Measurements from ENCODE around the gene HAUS6.
"Not testable (repeated sequence)": the region's sequence is repeated elsewhere in the genome, so short reads cannot be mapped to it uniquely, and the experiment has no call there.

Gene HAUS6

GRCh38 chr9:19114680-19115270 is 12.1 kb upstream of the HAUS6 start:
- no peak for DNase-seq

- no peak for DNase-seq
Observed at GRCh38 chr9:19113964-19114679, 11.4 kb upstream of the HAUS6 start.

- not testable (repeated sequence) for DNase-seq
Observed at GRCh38 chr9:19113064-19113611, 10.4 kb upstream of the HAUS6 start.

- DNase-seq, result no peak
Observed at GRCh38 chr9:19108038-19108437, 5.3 kb upstream of the HAUS6 start.

GRCh38 chr9:19104515-19105282 is 2.0 kb upstream of the HAUS6 start:
- no peak for DNase-seq

GRCh38 chr9:19102181-19102630 is 498 bp downstream of the HAUS6 start:
- DNase-seq, result peak; percentile 39

GRCh38 chr9:19101203-19101602 is 1.5 kb downstream of the HAUS6 start:
- no peak for DNase-seq

GRCh38 chr9:19097431-19097830 is 5.3 kb downstream of the HAUS6 start:
- DNase-seq, result not testable (repeated sequence)

- DNase-seq, result no peak
Observed at GRCh38 chr9:19087106-19088000, 15.4 kb downstream of the HAUS6 start.

- no peak for DNase-seq
Observed at GRCh38 chr9:19085295-19085694, 17.4 kb downstream of the HAUS6 start.

- DNase-seq, result no peak
Observed at GRCh38 chr9:19074836-19075235, 27.9 kb downstream of the HAUS6 start.

- DNase-seq, result no peak
Observed at GRCh38 chr9:19074229-19074628, 28.5 kb downstream of the HAUS6 start.

- no peak for DNase-seq
Observed at GRCh38 chr9:19057033-19057432, 45.7 kb downstream of the HAUS6 start.

GRCh38 chr9:19050637-19051591 is 51.8 kb downstream of the HAUS6 start:
- no peak for DNase-seq

- DNase-seq, result no peak
Observed at GRCh38 chr9:19049917-19050636, 52.6 kb downstream of the HAUS6 start.

- DNase-seq, result peak; percentile 94
Observed at GRCh38 chr9:19048966-19049916, 53.5 kb downstream of the HAUS6 start, which contains the start of gene RRAGA. Gene RRAGA, plus strand, starts transcription at chr9:19049427. Its CDS starts 233 bp downstream, at chr9:19049660.

- DNase-seq, result no peak
Observed at GRCh38 chr9:19036611-19037010, 66.1 kb downstream of the HAUS6 start.

GRCh38 chr9:19033015-19033414 is 69.7 kb downstream of the HAUS6 start, which contains the start of gene SAXO1:
Gene SAXO1, minus strand, starts transcription at chr9:19033209. Its CDS starts 301 bp downstream, at chr9:19032908.
- no peak for DNase-seq

- DNase-seq, result no peak
Observed at GRCh38 chr9:19032406-19032805, 70.3 kb downstream of the HAUS6 start.
